GM19397 (cell line): ENCODE data around the gene CACNA1I.

Experiments used
- ATAC-seq: cut with Tn5 transposase; IDR thresholded peaks from one replicate; pipeline ENCODE4 v1.9.1; 2021; ENCODE audit warnings: mild to moderate bottlenecking, moderate library complexity; ENCODE audit not compliant: unreplicated experiment

The CACNA1I gene

GRCh38 chr22:39646398-39647063 lies 76.0 kb downstream of the CACNA1I start:
- ATAC-seq: no peak

- no peak for ATAC-seq
Measured at GRCh38 chr22:39647836-39648629, 77.5 kb downstream of the CACNA1I start.

- ATAC-seq: no peak
Measured at GRCh38 chr22:39648630-39648950, 78.0 kb downstream of the CACNA1I start.

- ATAC-seq: no peak
Measured at GRCh38 chr22:39649500-39650089, 79.0 kb downstream of the CACNA1I start.

- ATAC-seq: no peak
Measured at GRCh38 chr22:39651053-39651996, 80.8 kb downstream of the CACNA1I start.

- no peak for ATAC-seq
Measured at GRCh38 chr22:39652990-39653786, 82.6 kb downstream of the CACNA1I start.

- no peak for ATAC-seq
Measured at GRCh38 chr22:39653787-39654077, 83.2 kb downstream of the CACNA1I start.

GRCh38 chr22:39654131-39654926 lies 83.8 kb downstream of the CACNA1I start:
- no peak for ATAC-seq

GRCh38 chr22:39655004-39655579 lies 84.5 kb downstream of the CACNA1I start:
- ATAC-seq: no peak

- ATAC-seq: no peak
Measured at GRCh38 chr22:39655831-39656230, 85.3 kb downstream of the CACNA1I start.

GRCh38 chr22:39656495-39657490 lies 86.2 kb downstream of the CACNA1I start:
- no peak for ATAC-seq

- ATAC-seq: no peak
Measured at GRCh38 chr22:39658367-39658766, 87.8 kb downstream of the CACNA1I start.

- ATAC-seq: no peak
Measured at GRCh38 chr22:39658806-39659463, 88.4 kb downstream of the CACNA1I start.

- ATAC-seq: no peak
Measured at GRCh38 chr22:39661501-39661841, 90.9 kb downstream of the CACNA1I start.

- ATAC-seq: no peak
Measured at GRCh38 chr22:39661842-39662685, 91.5 kb downstream of the CACNA1I start.

- ATAC-seq: no peak
Measured at GRCh38 chr22:39662686-39663052, 92.1 kb downstream of the CACNA1I start.

GRCh38 chr22:39663751-39664150 lies 93.2 kb downstream of the CACNA1I start:
- ATAC-seq: no peak
